Panc1 (cell line): ENCODE data around the gene GRK1. TPM values are rescaled to one million over a fixed set of nuclear protein-coding genes. Genes with fewer than 3 reads are reported as not detected.

Experiments used
- ATAC-seq: fragments of 200-7000 bp; cut with Tn5 transposase; 2 replicates; pipeline ENCODE4 v1.9.1; 2020; ENCODE audit warnings: mild to moderate bottlenecking, moderate library complexity
- BruUV-seq: library from RNA; stranded (reverse); fragments of 400-500 nt; replicated peaks from 2 replicates; lab custom pipeline; 2021; lab: Mats Ljungman, UMichigan
- CTCF ChIA-PET: fragments of 300-600 bp; sonication (Branson Sonifier 250); formaldehyde crosslinking; loops from one replicate; lab custom pipeline; 2022; ENCODE audit warnings: antibody characterized with exemption; lab: Charles Lee
- POLR2A ChIA-PET: fragments of 300-600 bp; sonication (Branson Sonifier 250); formaldehyde crosslinking; loops from one replicate; lab custom pipeline; 2022; ENCODE audit warnings: antibody characterized with exemption; lab: Charles Lee
- DNase-seq: peaks from one replicate; pipeline ENCODE4 v3.0.0-alpha.2; 2010; ENCODE audit warnings: low read depth, low spot score
- H3K27ac ChIP-seq: 2 replicates; pipeline ENCODE4 v1.5.1; 2011; ENCODE audit warnings: mild to moderate bottlenecking, low read length, inconsistent platforms
- H3K27me3 ChIP-seq: fragments of 200-500 bp; sonication (Bioruptor generic); 2 replicates; pipeline ENCODE4 v1.6.0; 2014; ENCODE audit warnings: low read length, inconsistent platforms; ENCODE audit not compliant: control insufficient read depth, insufficient read depth
- H3K36me3 ChIP-seq: fragments of 200-500 bp; sonication (Bioruptor generic); 2 replicates; pipeline ENCODE4 v1.5.1; 2014; ENCODE audit warnings: inconsistent platforms, mild to moderate bottlenecking, low read length, moderate library complexity; ENCODE audit not compliant: control insufficient read depth, insufficient read depth
- H3K4me1 ChIP-seq: 2 replicates; pipeline ENCODE4 v1.5.1; 2011; ENCODE audit warnings: inconsistent platforms, mild to moderate bottlenecking, low read length, moderate library complexity; ENCODE audit not compliant: control insufficient read depth, insufficient read depth
- H3K4me3 ChIP-seq, 2 experiments: 2 replicates each; pipeline ENCODE4 v1.5.1; 2011 to 2012; ENCODE audit warnings: low read depth in 2 of 2, low read length in 2 of 2, mild to moderate bottlenecking in 2 of 2, inconsistent platforms in 1 of 2, moderate library complexity in 1 of 2
- H3K9me3 ChIP-seq: fragments of 200-500 bp; sonication (Bioruptor generic); 2 replicates; pipeline ENCODE4 v1.5.1; 2014; ENCODE audit warnings: low read depth, mild to moderate bottlenecking, inconsistent platforms, low read length, moderate library complexity; ENCODE audit not compliant: control insufficient read depth, insufficient read depth
- CTCF ChIP-seq: fragments of 450-650 bp; IDR thresholded peaks from 2 replicates; pipeline ENCODE4 v1.5.1; 2017; ENCODE audit warnings: mild to moderate bottlenecking
- POLR2AphosphoS5 ChIP-seq: IDR thresholded peaks from 2 replicates; pipeline ENCODE4 v1.6.1; 2012; ENCODE audit warnings: mild to moderate bottlenecking, low read depth, low read length, moderate library complexity
- REST ChIP-seq, 2 experiments: IDR thresholded peaks; 2 replicates each; pipeline ENCODE4 v1.6.1; 2011 to 2012; ENCODE audit warnings: low read depth in 2 of 2, control low read depth in 1 of 2, low read length in 1 of 2, mild to moderate bottlenecking in 1 of 2, moderate library complexity in 1 of 2; ENCODE audit not compliant: insufficient read depth in 1 of 2
- SIN3A ChIP-seq: IDR thresholded peaks from 2 replicates; pipeline ENCODE4 v1.6.1; 2012; ENCODE audit warnings: low read depth, mild to moderate bottlenecking, low read length, moderate library complexity, borderline replicate concordance; ENCODE audit not compliant: insufficient read depth
- TCF7L2 ChIP-seq: IDR thresholded peaks from 2 replicates; pipeline ENCODE4 v1.6.1; 2011; ENCODE audit warnings: mild to moderate bottlenecking, low read depth, low read length, inconsistent platforms
- in situ Hi-C: cut with HindIII; loops from 2 replicates; pipeline ENCODE4 v1.10.0; 2016; ENCODE audit warnings: low sequenced_read_pairs, low pct_unique_long_range_greater_than_20kb
- intact Hi-C: fragments of 100-400 bp; cut with micrococcal nuclease; formaldehyde crosslinking; loops from one replicate; pipeline ENCODE4 v1.10.0; 2022; ENCODE audit not compliant: unreplicated experiment
- total RNA-seq: library from RNA; stranded (reverse); gene quantifications from one replicate; pipeline ENCODE4 v1.2.1, GENCODE V29; 2021; ENCODE audit not compliant: unreplicated experiment

The GRK1 gene
- total RNA-seq, 1 experiment from 2014 or later = 1.8 TPM

- BruUV-seq = no TSS peak
- Histone ChIP-seq H3K36me3 (no peaks in the 10 kb centered on the region; the same call in 1 of the 2 replicates), H3K9me3 (no peaks in the 10 kb centered on the region), H3K4me3 (no peak overlapping the region), H3K4me1 (peaks cover 5% of the 10 kb centered on the region; the same call in 1 of the 2 replicates), H3K27ac (no peak overlapping the region), H3K27me3 (no peaks in the 10 kb centered on the region)
- in situ Hi-C loops = no loop called here
- intact Hi-C loops = no loop called here
- DNase-seq = no peak
- ChIA-PET CTCF (no interaction called here), POLR2A (no interaction called here)
- TF ChIP-seq REST (IDR thresholded peaks at IDR 0.05; ENCODE audit: insufficient read depth in 1 of 2, low read depth in 2 of 2, low read length in 1 of 2) = no peak
- no peak for TF ChIP-seq SIN3A
- TF ChIP-seq TCF7L2 = no peak
- TF ChIP-seq CTCF = no peak
- TF ChIP-seq POLR2AphosphoS5 = no peak
- no peak for ATAC-seq
These were observed 48.6 kb upstream of the GRK1 start for GRCh38 chr13:113618455-113618854.

GRCh38 chr13:113620036-113620796, 46.8 kb upstream of the GRK1 start:
- ChIA-PET CTCF (no interaction called here), POLR2A (no interaction called here)
- Histone ChIP-seq H3K27ac (no peak overlapping the region), H3K36me3 (no peaks in the 10 kb centered on the region; the same call in 1 of the 2 replicates), H3K9me3 (no peaks in the 10 kb centered on the region), H3K27me3 (no peaks in the 10 kb centered on the region), H3K4me3 (no peak overlapping the region), H3K4me1 (peaks cover 5% of the 10 kb centered on the region; the same call in 1 of the 2 replicates)
- no TSS peak for BruUV-seq
- intact Hi-C loops = no loop called here
- in situ Hi-C loops = no loop called here
- no peak for DNase-seq
- no peak for ATAC-seq
- TF ChIP-seq CTCF (no peak), POLR2AphosphoS5 (no peak), REST (IDR thresholded peaks at IDR 0.05; ENCODE audit: insufficient read depth in 1 of 2, low read depth in 2 of 2, low read length in 1 of 2) (no peak), SIN3A (no peak)
